Measurements from ENCODE around the gene XYLT1.

DNA sequence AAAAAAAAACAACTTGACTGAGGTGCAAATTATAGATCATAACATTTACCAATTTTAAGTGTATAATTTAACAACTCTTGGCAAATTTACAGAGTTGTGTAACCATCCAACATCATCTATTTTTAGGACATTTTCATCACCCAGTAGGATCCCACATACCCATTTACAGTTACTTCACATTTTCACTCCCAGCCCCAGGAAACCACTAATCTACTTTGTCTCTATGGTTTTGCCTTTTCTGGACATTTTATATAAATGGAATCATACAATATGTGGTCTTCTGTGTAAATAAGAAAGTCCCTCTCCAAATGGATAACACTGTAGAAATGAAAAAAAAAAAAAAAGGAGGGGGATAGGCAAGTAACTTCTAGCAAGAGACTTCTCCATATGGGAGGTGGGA is 26.1 kb upstream of the XYLT1 start:
- TF ChIP-seq TAF1 (IDR thresholded peaks at IDR 0.05; ENCODE audit: low read depth) (no peak), YY1 (IDR thresholded peaks at IDR 0.05; ENCODE audit: low read depth) (no peak), EP300 (IDR thresholded peaks at IDR 0.05; ENCODE audit: borderline replicate concordance) (no peak), CREB1 (IDR thresholded peaks at IDR 0.05; ENCODE audit: low read depth) (no peak), EGR1 (IDR thresholded peaks at IDR 0.05) (no peak), FOXM1 (IDR thresholded peaks at IDR 0.05; ENCODE audit: borderline replicate concordance, low read depth) (no peak), NFIC (IDR thresholded peaks at IDR 0.05) (no peak), CEBPB (IDR thresholded peaks at IDR 0.05) (no peak), ZBTB7A (IDR thresholded peaks at IDR 0.05; ENCODE audit: low read depth) (no peak), RAD21 (IDR thresholded peaks at IDR 0.05; ENCODE audit: low read depth) (no peak), REST (IDR thresholded peaks at IDR 0.05; ENCODE audit: low read depth) (no peak)
- TF ChIP-seq, protein P1, sequence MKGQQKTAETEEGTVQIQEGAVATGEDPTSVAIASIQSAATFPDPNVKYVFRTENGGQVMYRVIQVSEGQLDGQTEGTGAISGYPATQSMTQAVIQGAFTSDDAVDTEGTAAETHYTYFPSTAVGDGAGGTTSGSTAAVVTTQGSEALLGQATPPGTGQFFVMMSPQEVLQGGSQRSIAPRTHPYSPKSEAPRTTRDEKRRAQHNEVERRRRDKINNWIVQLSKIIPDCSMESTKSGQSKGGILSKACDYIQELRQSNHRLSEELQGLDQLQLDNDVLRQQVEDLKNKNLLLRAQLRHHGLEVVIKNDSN (IDR thresholded peaks at IDR 0.05): no peak
- TF ChIP-seq, protein P2, sequence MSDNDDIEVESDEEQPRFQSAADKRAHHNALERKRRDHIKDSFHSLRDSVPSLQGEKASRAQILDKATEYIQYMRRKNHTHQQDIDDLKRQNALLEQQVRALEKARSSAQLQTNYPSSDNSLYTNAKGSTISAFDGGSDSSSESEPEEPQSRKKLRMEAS (IDR thresholded peaks at IDR 0.05): no peak

All from Ishikawa (cell line).